NCI-H2081 (cell line): ENCODE data around the gene MARK4.

ENCODE experiments used
- DNase-seq, 2 experiments: peaks; one replicate each; lab custom pipeline; 2025; lab: John Stamatoyannopoulos, UW

The MARK4 gene

DNA sequence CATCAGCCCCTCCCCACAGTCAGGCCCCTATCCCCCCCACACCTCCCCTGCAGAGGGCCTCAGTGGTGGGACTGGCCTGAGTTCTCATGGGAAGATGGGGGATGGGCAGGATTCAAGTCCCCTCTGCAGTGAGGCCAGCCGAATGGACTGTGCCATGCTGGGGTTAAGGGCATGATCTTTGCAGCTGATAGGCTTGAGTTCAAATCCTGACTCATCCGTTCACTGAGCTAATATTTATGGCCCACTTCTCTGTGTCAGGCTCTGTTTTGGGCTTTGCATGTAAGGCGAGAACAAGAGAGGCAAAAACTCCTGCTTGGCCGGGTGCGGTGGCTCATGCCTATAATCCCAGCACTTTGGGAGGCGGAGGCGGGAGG is 20.7 kb downstream of the MARK4 start:
- DNase-seq: no peak

DNA sequence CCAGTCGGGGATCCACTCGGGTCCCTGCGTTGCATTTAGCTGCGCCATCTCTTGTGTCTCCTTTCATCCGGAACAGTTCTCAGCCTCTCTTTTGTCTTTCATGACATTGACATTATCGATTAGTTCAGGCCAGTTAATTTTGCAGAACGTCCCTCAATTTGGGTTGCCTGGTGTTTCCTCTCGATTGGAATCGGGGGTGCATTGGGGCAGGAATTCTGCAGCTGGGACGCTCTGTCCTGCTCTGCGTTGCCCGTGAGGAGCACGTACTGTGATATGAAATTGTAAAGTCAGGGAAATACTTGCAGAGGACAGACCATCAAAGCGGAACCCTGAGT is 22.4 kb downstream of the MARK4 start:
- DNase-seq: no peak

DNA sequence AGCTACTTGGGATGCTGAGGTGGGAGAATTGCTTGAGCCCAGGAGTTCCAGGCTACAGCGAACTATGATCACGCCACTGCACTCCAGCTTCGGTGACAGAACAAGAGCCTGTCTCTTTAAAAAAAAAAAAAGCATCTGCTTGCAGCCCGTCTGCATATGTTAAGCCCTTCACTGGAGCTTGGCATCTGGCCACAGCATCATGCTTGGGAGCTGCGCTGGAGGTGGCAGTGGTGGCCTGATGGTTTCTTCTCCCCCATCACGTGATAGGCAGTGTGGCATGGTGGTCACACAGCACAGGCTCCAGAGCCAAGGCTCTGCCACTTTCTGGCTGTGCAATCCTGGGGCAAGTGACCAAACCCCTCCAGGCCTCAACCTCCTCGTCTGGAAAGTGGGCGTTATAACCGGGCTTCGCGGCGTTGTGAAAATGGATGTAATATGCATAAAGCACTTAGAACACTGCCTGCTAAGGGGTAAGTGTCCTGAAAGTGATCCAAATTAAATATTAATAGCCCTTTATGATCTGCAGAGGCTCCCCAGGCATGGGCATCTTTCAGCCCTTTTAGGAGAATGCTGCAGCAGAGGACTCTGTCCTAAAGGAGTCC is 24.4 kb downstream of the MARK4 start:
- no peak for DNase-seq

DNA sequence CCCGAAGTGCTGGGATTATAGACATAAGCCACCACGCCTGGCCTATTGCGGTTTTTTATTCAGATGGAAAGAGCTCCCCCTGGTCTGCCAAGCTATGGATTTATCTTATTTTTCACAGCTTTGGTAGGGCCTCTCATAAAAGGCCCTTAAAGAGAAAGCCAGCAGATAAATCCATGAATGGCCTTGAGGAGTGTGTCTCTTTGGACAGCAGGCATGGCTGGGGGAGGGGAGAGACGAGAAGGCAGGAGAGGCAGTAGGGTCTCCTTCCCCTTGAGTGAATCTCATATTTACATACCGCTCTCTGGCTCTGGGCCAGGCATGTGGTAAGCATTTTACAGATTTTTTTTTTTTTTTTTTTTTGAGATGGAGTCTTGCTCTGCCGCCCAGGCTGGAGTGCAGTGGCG is 25.2 kb downstream of the MARK4 start:
- DNase-seq: peak in 1 of 2 experiments; percentile 11

DNA sequence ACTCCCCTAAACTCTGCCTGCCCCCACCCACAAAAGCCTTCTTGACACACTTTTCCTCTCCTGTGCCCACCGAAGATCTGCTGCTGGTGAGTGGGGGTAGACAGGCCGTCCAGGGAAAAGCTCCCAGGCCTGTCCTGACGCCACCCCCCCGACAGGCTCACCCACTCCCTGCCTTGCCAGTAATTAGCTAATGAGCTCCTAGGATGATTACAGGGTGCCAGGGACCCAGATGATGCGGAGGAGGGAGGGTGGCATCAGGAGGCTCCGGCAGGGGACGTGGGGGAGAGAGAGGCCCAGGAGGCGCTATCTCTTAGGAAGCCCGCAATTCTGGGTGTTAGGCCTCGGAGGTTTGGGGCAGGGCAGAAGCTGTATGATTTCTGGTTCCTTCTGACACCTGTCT is 27.0 kb downstream of the MARK4 start:
- DNase-seq: no peak

DNA sequence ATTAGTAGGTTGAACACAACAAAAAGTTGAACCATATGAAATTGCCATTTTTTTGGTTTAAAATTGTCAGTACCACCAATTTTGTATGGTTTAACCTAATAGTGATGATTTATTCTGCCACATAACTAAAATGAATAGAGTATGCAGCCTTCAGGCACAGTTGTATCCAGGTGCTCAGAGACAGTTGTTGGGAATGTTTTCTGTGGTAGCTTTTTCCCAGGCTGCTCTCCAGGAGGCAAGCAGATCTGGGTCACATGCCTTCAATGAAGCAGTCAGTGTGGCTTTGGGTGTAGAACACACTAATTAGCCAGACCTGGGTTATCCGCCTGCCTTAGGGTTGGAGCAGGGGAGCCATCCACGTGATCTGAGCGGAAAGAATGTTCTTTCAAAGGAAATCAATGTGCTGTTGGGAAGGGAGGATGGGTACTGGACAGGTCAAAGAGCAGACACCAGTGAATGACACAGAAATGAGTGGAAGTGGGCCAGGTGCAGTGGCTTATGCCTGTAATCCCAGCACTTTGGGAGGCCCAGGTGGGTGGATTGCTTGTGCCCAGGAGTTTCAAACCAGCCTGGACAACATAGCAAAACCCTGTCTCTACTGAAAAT is 28.6 kb downstream of the MARK4 start:
- no peak for DNase-seq

DNA sequence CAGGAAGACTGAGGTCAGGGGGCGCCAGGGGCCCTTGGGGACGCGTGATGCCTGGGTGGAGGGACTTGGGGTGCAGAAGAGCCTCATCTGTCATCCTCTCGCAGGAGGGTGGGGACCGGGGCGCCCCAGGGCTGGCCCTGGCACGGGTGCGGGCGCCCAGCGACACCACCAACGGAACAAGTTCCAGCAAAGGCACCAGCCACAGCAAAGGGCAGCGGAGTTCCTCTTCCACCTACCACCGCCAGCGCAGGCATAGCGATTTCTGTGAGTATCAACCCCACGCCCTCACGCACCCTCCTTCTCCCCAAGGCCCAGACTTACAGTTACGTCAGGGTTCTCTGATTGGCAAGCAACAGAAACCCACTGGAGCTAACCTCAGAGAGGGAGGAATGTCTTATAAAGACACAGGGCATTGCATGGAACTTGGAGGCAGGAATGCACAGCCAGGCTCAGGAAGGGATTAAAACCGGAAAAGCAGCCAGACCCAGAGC is 29.4 kb downstream of the MARK4 start:
- DNase-seq: no peak

DNA sequence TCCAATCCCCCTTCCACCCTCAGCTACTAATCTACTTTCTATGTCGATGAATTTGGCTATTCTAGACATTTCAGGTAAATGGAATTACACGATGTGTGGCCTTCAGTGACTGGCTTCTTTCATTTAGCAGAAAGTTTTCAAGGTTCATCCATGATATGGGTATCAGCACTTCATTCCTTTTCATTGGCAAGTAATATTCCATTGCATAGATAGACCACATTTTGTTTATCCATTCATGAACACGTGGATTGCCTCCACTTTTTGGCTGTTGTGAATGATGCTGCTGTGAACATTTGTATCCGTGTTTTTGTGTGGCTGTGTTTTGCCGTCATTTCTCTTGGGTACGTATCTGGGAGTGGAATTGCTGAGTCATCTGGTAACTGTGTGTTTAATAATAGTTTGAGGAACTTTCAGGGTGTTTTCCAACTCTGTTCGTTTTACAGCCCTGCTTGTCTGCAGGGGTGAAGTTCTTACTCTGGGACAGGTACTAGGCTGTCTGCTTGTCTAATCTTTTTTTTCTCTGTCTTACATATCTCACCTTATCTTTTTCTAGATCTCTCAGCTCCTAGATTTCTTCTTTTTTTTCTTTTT is 32.5 kb downstream of the MARK4 start:
- DNase-seq: no peak

DNA sequence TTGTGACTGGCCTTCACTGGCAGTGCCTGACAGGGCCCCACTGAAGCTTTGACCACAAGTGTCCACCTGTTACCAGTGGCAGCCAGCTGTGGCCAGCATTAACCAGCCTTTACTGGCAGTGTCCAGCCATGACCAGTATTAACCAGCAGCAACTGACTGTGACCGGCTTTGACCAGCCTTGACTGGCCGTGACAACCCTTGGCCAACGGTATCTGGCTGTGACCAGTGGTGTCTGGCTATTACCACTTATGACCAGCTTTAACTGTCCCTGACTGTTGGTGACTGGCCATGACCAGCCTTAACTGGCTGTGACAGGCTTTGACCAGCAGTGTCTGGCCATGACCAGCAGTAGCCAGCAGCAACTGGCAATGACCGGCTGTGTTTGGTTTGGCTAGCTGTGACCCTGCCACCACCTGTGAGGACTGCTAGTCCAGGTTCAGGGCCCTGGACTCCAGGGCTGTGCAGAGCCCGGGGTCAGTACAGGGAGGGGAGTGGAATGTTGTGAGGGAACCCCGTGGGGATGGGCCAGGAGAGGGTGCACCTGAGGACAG is 39.4 kb downstream of the MARK4 start:
- DNase-seq: no peak

DNA sequence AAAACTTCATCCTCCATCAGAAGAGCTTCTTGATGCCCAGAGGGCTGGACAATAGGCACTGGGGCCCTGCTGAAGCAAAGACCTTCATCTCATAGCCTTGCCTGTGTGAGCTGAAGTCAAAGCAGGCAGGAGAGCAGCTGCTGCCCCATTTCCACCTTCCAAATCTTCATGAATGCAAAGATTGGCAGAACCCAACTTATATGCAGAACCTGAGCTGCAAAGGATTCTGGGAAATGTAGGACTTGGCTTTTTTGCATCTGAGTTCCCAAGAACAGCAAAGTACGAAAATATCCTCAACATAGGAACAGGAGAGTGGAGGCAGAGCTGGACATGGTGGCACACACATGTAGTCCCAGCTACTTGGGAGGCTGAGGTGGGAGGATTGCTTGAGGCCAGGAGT is 40.8 kb downstream of the MARK4 start:
- DNase-seq: no peak

DNA sequence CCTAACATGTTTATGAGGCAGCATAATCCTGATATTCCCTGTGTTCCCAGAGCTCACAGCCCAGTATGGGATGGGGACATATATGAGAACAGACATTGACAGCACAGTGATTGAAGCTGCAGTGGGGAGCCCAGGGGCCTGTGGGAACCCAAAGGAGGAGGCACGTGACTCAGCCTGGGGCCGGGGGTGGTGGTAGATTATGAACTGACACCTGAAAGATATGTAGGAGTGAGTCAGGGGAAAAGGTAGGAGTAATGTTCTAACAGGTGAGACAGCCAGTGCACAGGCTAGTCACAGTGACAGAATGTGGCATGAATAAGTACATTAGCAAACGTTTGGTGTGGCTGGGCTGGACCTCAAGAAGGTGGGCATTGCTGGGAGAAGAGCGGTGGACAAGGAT is 42.6 kb downstream of the MARK4 start:
- DNase-seq: no peak

DNA sequence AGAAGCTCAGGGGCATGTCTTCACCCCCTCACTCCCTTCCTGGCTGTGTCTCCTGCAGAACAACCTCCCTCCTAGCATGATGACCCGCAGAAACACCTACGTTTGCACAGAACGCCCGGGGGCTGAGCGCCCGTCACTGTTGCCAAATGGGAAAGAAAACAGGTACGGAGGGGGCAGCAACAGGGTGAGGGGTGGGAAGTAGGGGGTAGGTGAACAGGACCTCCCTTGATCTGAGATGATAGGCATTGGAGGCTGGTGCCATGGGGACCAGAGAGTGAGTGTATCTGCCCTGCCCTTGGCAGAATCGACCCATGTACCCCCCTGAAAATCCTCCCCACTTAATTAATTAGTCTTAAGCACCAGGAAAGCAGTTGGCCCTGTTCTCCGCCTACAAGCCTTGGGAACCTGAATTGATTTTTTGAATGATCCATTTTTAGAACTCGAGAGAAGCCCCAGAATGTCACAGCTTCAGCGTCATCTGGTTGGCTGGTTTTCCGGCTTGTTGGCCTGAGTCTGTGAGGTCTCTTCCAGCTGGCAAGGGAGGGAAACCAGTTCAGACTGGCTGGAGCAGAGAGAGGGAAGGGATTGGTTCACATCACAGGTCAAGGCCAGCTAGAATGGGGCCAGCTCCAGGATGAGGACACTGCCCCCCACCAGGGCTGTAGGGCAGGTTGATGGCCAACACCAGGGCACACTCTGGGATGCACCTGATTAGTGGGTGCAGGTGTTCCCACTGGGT is 43.4 kb downstream of the MARK4 start:
- DNase-seq: no peak

DNA sequence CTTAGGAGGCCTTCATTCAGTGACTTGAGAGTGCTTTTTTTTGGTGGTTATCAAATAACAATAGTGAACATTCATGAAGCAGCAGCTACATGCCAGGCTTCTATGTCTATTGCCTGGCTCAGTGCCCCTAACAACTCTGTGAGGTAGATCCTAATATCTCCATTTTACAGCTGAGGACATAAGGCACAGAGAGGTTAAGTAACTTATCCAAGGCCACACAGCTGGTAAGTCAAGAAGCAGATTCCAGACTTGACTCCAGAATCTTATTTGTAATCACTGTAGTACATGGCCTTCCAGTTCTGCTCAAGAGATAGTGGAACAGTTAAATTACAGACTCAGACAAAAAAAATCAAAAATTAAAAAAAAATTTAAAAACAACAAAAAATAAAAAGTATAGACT is 44.8 kb downstream of the MARK4 start:
- no peak for DNase-seq

DNA sequence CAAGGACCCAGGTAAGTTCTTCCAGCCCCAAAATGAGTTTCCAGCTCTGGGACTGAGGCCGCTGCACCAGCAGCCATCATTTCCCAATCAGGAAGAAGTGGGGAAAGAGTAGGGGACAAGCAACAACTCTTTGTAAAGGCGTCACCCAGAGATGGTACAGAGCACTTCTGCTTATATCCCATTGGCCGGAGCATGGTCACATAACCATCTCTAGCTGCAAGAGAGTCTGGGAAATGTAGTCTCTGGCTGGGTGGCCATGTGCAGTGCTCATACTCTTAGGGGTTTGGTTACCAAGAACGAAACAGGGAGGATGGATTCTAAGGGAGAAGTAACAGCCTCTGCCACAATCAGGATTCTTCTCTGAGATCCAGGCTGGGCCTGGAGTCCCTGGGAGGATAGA is 45.3 kb downstream of the MARK4 start:
- DNase-seq: no peak

DNA sequence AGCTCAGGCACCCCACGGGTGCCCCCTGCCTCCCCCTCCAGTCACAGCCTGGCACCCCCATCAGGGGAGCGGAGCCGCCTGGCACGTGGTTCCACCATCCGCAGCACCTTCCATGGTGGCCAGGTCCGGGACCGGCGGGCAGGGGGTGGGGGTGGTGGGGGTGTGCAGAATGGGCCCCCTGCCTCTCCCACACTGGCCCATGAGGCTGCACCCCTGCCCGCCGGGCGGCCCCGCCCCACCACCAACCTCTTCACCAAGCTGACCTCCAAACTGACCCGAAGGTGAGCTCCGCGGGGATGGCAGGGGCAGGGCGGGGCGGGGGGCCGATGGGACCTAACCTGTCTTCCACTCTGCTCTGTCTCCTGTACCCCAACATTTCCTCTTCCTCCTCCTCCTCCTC is 46.6 kb downstream of the MARK4 start:
- DNase-seq: no peak

DNA sequence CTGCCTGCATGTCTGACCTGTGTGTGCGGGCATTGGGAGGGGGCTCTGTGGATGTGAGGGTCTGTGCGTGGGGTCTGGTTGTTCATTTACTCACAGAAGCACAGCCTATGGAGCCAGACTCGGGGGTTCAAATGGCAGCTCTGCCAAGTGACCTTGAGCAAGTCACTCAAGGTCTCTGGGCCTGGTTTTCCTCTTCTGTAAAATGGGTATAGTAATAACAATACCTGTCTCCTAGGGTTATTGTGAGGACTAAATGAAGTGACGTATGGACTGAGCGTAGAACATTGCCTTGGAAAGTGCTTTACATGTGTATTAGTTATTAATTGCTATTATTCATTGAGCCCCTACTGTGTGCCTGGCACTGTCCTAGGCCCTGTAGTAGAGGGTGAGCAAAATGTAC is 47.2 kb downstream of the MARK4 start:
- no peak for DNase-seq

DNA sequence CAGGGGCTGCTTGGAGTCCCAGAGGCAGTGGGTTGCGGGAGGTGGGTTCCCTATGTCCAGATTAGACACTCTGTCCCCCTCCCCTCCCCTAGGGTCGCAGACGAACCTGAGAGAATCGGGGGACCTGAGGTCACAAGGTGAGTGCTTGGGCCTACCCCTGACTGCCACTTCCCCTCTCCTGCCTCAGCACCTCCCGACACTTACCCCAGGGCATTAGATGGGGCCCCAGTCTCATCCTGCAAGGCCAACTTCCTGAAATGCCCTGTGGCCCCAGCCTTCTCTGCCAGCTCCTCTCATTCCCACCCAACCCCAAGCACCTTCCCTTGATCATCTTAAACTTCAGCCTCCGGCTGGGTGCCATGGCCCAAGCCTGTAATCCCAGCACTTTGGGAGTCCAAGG is 48.6 kb downstream of the MARK4 start:
- no peak for DNase-seq

DNA sequence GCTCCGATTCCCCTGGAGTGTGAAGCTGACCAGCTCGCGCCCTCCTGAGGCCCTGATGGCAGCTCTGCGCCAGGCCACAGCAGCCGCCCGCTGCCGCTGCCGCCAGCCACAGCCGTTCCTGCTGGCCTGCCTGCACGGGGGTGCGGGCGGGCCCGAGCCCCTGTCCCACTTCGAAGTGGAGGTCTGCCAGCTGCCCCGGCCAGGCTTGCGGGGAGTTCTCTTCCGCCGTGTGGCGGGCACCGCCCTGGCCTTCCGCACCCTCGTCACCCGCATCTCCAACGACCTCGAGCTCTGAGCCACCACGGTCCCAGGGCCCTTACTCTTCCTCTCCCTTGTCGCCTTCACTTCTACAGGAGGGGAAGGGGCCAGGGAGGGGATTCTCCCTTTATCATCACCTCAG is 51.3 kb downstream of the MARK4 start:
- no peak for DNase-seq

DNA sequence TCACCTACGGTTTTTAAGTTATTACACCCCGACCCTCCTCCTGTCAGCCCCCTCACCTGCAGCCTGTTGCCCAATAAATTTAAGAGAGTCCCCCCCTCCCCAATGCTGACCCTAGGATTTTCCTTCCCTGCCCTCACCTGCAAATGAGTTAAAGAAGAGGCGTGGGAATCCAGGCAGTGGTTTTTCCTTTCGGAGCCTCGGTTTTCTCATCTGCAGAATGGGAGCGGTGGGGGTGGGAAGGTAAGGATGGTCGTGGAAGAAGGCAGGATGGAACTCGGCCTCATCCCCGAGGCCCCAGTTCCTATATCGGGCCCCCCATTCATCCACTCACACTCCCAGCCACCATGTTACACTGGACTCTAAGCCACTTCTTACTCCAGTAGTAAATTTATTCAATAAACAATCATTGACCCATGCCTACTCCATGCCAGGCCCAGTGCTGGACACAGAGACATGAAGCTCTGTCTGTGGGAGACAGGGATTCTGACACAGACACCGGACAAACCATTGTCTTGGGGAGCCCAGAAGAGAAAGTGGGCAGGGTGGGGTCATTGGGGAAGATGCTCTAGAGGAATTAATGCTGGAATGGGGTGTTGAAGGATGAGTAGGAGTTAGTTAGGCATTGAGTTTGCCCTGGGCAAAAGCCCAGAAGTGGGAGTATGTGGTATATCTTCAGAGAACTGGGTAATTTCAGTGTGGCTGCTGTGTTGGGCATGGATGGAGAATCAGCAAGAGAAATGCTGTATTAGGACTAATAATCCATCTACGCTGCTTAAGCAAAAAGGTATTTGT is 52.4 kb downstream of the MARK4 start:
- no peak for DNase-seq

DNA sequence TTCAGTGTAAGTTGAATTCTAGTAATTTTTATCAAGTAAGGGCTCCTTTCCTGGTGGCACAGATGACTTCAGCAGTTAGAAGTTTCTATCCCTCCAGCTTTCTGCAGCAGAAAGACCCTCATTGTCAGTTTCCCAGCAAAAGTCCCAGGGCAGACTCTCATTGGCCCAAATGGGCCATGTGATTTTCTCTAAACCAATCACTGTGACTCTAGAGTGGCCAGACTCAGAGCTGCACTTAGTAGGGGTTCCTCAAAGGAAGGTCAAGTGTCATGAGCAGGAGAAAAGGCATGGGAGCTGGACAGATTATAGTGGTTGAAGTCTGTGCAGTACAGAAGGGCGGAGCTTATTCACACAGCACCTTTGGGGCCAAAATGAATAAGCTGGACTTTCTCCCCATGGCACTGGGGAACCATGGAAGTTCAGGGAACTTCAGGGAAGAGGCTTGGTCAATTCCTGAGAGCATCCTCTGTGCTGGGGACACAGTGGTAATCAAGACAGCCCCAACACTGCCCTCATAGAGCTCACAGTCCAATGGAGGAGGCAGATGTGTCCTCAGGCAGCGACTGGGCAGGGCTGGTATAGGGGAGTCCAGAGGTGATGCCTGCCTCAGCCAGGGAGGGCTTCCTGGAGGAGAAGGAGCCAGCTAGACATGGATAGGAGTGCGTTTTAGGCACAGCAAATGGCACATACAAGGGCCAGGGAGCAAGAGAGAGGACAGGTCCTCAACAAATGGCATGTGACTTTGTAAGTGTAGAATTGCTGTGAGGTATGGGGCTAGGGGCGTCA is 53.3 kb downstream of the MARK4 start:
- no peak for DNase-seq

DNA sequence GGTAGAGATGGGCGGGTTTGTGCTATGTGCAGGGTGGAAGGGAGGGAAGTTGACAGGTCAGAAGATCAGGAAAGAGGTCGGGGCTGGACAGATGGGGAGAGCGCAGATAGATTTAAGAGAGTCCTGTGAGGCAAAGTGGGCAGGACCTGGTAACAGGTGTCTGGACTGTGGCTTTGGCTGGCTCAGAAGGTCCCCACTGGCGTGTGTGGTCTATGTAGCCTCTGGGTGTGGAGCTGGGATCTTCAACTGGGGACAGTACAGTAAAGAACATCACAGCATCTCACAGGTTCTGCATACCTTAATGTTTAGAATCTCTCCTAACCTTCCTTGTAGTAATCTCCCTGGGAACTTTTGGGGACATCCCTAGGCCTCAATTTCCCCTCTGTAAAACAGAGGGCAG is 53.9 kb downstream of the MARK4 start:
- no peak for DNase-seq
